Lung (tissue), 12 donors: ENCODE measurements around the gene IFT80. TPM values are rescaled to one million over a fixed set of nuclear protein-coding genes. Genes with fewer than 3 reads are reported as not detected.

Source experiments
- ATAC-seq: fragments of 200-7000 bp; cut with Tn5 transposase; one replicate; pipeline ENCODE4 v1.9.1; 2020; ENCODE audit warnings: moderate number of reproducible peaks; ENCODE audit not compliant: insufficient read depth, low FRiP score
- DNase-seq, 3 donors: peaks; one replicate each; pipeline ENCODE4 v3.0.0-alpha.2; 2013 to 2017
- H3K27ac ChIP-seq, 2 donors: one replicate each; pipeline ENCODE4 v1.5.1; 2013; ENCODE audit warnings: mild to moderate bottlenecking in 2 of 2, moderate library complexity in 2 of 2, control low read depth in 1 of 2, inconsistent platforms in 1 of 2, low read depth in 1 of 2, low read length in 1 of 2
- H3K27me3 ChIP-seq, 3 donors: one replicate each; pipeline ENCODE4 v1.5.1; 2013; ENCODE audit warnings: low read length in 2 of 3; ENCODE audit not compliant: control insufficient read depth in 3 of 3, insufficient read depth in 3 of 3
- H3K36me3 ChIP-seq, 4 donors: one replicate each; pipeline ENCODE4 v1.5.1; 2013; ENCODE audit warnings: low read length in 4 of 4, mild to moderate bottlenecking in 1 of 4, moderate library complexity in 1 of 4; ENCODE audit not compliant: control insufficient read depth in 4 of 4, insufficient read depth in 4 of 4
- H3K4me1 ChIP-seq, 5 donors: one replicate each; pipeline ENCODE4 v1.5.1; 2013; ENCODE audit warnings: low read length in 5 of 5, mild to moderate bottlenecking in 2 of 5, moderate library complexity in 1 of 5; ENCODE audit not compliant: control insufficient read depth in 5 of 5, insufficient read depth in 5 of 5
- H3K4me3 ChIP-seq: one replicate; pipeline ENCODE4 v1.5.1; 2013; ENCODE audit warnings: mild to moderate bottlenecking, control low read depth, moderate library complexity
- H3K9ac ChIP-seq, 2 donors: one replicate each; pipeline ENCODE4 v1.5.1; 2013; ENCODE audit warnings: low read length in 2 of 2, control low read depth in 1 of 2; ENCODE audit not compliant: insufficient read depth in 1 of 2
- H3K9me3 ChIP-seq, 4 donors: one replicate each; pipeline ENCODE4 v1.5.1; 2013; ENCODE audit warnings: low read length in 3 of 4, mild to moderate bottlenecking in 1 of 4, moderate library complexity in 1 of 4; ENCODE audit not compliant: control insufficient read depth in 4 of 4, insufficient read depth in 3 of 4
- CTCF ChIP-seq: IDR thresholded peaks from 2 replicates; pipeline ENCODE4 v1.5.1; 2012; ENCODE audit warnings: mild to moderate bottlenecking; ENCODE audit errors: control extremely low read depth, extremely low read depth
- WGBS, 2 donors: extraction: QIAGEN DNeasy Blood & Tissue Kit; methylation state at CpG; one replicate each; pipeline ENCODE4 v1.1.7; 2013; 5-methylcytosine and 5-hydroxymethylcytosine counted together
- polyA plus RNA-seq, 2 donors: library from polyadenylated mRNA; stranded (reverse); fragments of 200-250 nt; gene quantifications; one replicate each; pipeline ENCODE4 v1.2.1, GENCODE V29; 2013
- total RNA-seq, 2 donors: library from RNA; depleted of rRNA in 1 of 2; stranded (reverse); fragments of >200 nt in 1 of 2; gene quantifications; one replicate each; pipeline ENCODE4 v1.2.1, GENCODE V29; 2014 to 2021
- donor health status: control.
- donor health status: control.
- donor health status: Bipolar disorder and iron deficiency.
- donor health status: healthy.
- donor health status: DM: yes; HTN: yes; CAD: no.

Gene IFT80
- total and polyA plus RNA-seq, 4 donors = 13.1 to 114 (median 27.9) TPM

GRCh38 chr3:160445854-160446253 lies 46.8 kb upstream of the IFT80 start:
- Histone ChIP-seq H3K27me3 (no peaks in the 10 kb centered on the region), H3K9ac (no peak overlapping the region), H3K4me3 (no peak overlapping the region), H3K27ac (no peak overlapping the region), H3K9me3 (peaks cover 0 to 11% (median 0%) of the 10 kb centered on the region in 4 donors), H3K36me3 (peaks cover 0 to 4% (median 0%) of the 10 kb centered on the region in 4 donors), H3K4me1 (peaks cover 0 to 12% (median 11%) of the 10 kb centered on the region in 5 donors)
- 98 to 100% methylated on average over 1 of the region's 1 CpG for WGBS, 2 donors
- DNase-seq = no peak
- TF ChIP-seq CTCF = no peak
- ATAC-seq = no peak

GRCh38 chr3:160444411-160444810 lies 45.4 kb upstream of the IFT80 start:
- Histone ChIP-seq H3K27me3 (no peaks in the 10 kb centered on the region), H3K36me3 (peaks cover 0 to 4% (median 0%) of the 10 kb centered on the region in 4 donors), H3K4me3 (no peak overlapping the region), H3K9me3 (peaks cover 0 to 5% (median 0%) of the 10 kb centered on the region in 4 donors), H3K9ac (no peak overlapping the region), H3K4me1 (peaks cover 0 to 12% (median 5%) of the 10 kb centered on the region in 5 donors), H3K27ac (no peak overlapping the region)
- TF ChIP-seq CTCF = no peak
- no peak for ATAC-seq
- no peak for DNase-seq
- WGBS, 2 donors = 93 to 100% methylated on average over 1 of the region's 1 CpG

- TF ChIP-seq CTCF = no peak
- H3K9ac ChIP-seq = no peak overlapping the region
- no peak overlapping the region for H3K27ac ChIP-seq
- no peaks in the 10 kb centered on the region for H3K9me3 ChIP-seq
- 95 to 98% methylated on average over 7 of the region's 7 CpGs for WGBS, 2 donors
- H3K27me3 ChIP-seq = no peaks in the 10 kb centered on the region
- no peaks in the 10 kb centered on the region for H3K4me1 ChIP-seq
- ATAC-seq (no peak), DNase-seq (no peak)
- H3K36me3 ChIP-seq = peaks cover 0 to 20% (median 1%) of the 10 kb centered on the region in 4 donors
- H3K4me3 ChIP-seq = no peak overlapping the region
These were observed 41.7 kb upstream of the IFT80 start for GRCh38 chr3:160440687-160441086.

GRCh38 chr3:160437083-160437455 lies 38.0 kb upstream of the IFT80 start:
- no peaks in the 10 kb centered on the region for H3K9me3 ChIP-seq
- H3K4me1 ChIP-seq = no peaks in the 10 kb centered on the region
- TF ChIP-seq CTCF = no peak
- H3K27ac ChIP-seq = no peak overlapping the region
- peaks cover 0 to 38% (median 9%) of the 10 kb centered on the region in 4 donors for H3K36me3 ChIP-seq
- no peak overlapping the region for H3K9ac ChIP-seq
- H3K4me3 ChIP-seq = no peak overlapping the region
- 74 to 82% methylated on average over 5 of the region's 5 CpGs for WGBS, 2 donors
- DNase-seq (no peak), ATAC-seq (no peak)
- no peaks in the 10 kb centered on the region for H3K27me3 ChIP-seq
